SU-DHL-6 (cell line): Measurements from ENCODE around the gene SLC25A1.
"Not testable (repeated sequence)": the region's sequence is repeated elsewhere in the genome, so short reads cannot be mapped to it uniquely, and the experiment has no call there.

Experiments
- H2AFZ ChIP-seq: fragments of 200-600 bp; sonication (generic); 2 replicates; pipeline ENCODE4 v1.6.1; 2014; ENCODE audit warnings: low read depth, mild to moderate bottlenecking, moderate library complexity, mixed read lengths, antibody characterized with exemption, low read length; ENCODE audit not compliant: severe bottlenecking
- H3F3A ChIP-seq: fragments of 200-600 bp; shearing (Covaris generic); 2 replicates; pipeline ENCODE4 v1.6.0; 2016; ENCODE audit warnings: antibody characterized with exemption, mild to moderate bottlenecking; ENCODE audit not compliant: insufficient read depth
- H3K27ac ChIP-seq: fragments of 200-600 bp; sonication (generic); 2 replicates; pipeline ENCODE4 v1.5.1; 2016; ENCODE audit warnings: low read depth, mild to moderate bottlenecking, low read length, moderate library complexity, mixed read lengths
- H3K27me3 ChIP-seq: fragments of 200-600 bp; sonication (generic), shearing (Covaris generic); 2 replicates; pipeline ENCODE4 v1.6.0; 2014; ENCODE audit warnings: mild to moderate bottlenecking, low read length
- H3K36me3 ChIP-seq: fragments of 200-600 bp; sonication (generic); 2 replicates; pipeline ENCODE4 v1.6.1; 2014; ENCODE audit warnings: mild to moderate bottlenecking, low read length, mixed read lengths
- H3K4me2 ChIP-seq: fragments of 300-600, 200-600 bp; shearing (Covaris generic), sonication (generic); 2 replicates; pipeline ENCODE4 v1.6.0; 2014; ENCODE audit warnings: low read length, low read depth, mild to moderate bottlenecking; ENCODE audit not compliant: poor library complexity, severe bottlenecking
- H3K4me3 ChIP-seq: fragments of 200-600 bp; sonication (generic); 2 replicates; pipeline ENCODE4 v1.5.1; 2014; ENCODE audit warnings: antibody characterized with exemption, low read length, mild to moderate bottlenecking, mixed read lengths; ENCODE audit not compliant: insufficient read depth, poor library complexity, severe bottlenecking
- H3K79me2 ChIP-seq: fragments of 200-600 bp; sonication (generic); 2 replicates; pipeline ENCODE4 v1.6.1; 2014; ENCODE audit warnings: mild to moderate bottlenecking, low read length, moderate library complexity; ENCODE audit not compliant: insufficient read depth
- H3K9ac ChIP-seq: fragments of 200-600 bp; sonication (generic); 2 replicates; pipeline ENCODE4 v1.7.0; 2014; ENCODE audit warnings: mild to moderate bottlenecking, low read length
- H3K9me2 ChIP-seq: fragments of 200-600 bp; sonication (generic); replicated peaks from 2 replicates; pipeline ENCODE4 v1.6.1; 2014; ENCODE audit warnings: low read length; ENCODE audit not compliant: insufficient read depth
- H3K9me3 ChIP-seq: fragments of 200-600 bp; sonication (generic); 2 replicates; pipeline ENCODE4 v1.6.1; 2014; ENCODE audit warnings: low read length, mixed read lengths; ENCODE audit not compliant: insufficient read depth
- H4K20me1 ChIP-seq: fragments of 200-600 bp; sonication (generic); 2 replicates; pipeline ENCODE4 v1.6.1; 2014; ENCODE audit warnings: low read depth, mild to moderate bottlenecking, antibody characterized with exemption, low read length, moderate library complexity, mixed read lengths
- EZH2phosphoT487 ChIP-seq: fragments of 200-600 bp; sonication (generic), shearing (Covaris generic); conservative IDR thresholded peaks from 2 replicates; pipeline ENCODE4 v1.6.1; 2018; ENCODE audit warnings: mild to moderate bottlenecking, antibody characterized with exemption, low read length, moderate library complexity, mixed read lengths
- TF ChIP-seq, protein P1 (sequence below): fragments of 200-600 bp; sonication (generic); IDR thresholded peaks from one replicate; pipeline ENCODE4 v1.5.1; 2017; ENCODE audit warnings: antibody characterized with exemption, mild to moderate bottlenecking, low read length, moderate library complexity; ENCODE audit not compliant: insufficient read depth, poor library complexity, severe bottlenecking

Gene SLC25A1

DNA sequence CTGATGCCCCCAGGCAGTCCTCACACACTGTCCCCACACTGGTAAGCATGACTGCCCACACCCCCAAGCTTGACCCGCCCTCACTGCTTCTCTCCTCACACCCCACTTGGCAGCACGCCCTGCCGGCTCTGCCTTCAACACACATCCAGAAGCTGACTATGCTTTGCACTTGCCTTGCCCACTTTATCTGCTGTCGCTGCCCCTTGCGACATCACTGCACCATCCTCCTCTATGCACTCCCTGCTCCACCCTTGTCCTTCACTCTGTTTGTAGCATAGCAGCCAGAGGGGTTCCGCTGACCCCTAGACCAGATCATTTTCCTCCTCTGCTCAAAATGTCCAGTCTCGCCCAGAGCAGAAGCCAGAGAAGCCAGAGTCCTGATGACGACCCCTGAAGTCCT, 25.3 kb upstream of the SLC25A1 start:
- Histone ChIP-seq H3K36me3 (no peaks in the 10 kb centered on the region), H3K27ac (no peak overlapping the region), H3K79me2 (no peaks in the 10 kb centered on the region), H3K9ac (no peak overlapping the region), H3K4me2 (no peak overlapping the region), H4K20me1 (no peaks in the 10 kb centered on the region), H3K9me2 (no peaks in the 10 kb centered on the region), H3K27me3 (no peaks in the 10 kb centered on the region), H3K4me3 (no peak overlapping the region), H2AFZ (no peak overlapping the region), H3F3A (no peaks in the 10 kb centered on the region), H3K9me3 (no peaks in the 10 kb centered on the region)
- no peak for TF ChIP-seq EZH2phosphoT487
- TF ChIP-seq, protein P1, sequence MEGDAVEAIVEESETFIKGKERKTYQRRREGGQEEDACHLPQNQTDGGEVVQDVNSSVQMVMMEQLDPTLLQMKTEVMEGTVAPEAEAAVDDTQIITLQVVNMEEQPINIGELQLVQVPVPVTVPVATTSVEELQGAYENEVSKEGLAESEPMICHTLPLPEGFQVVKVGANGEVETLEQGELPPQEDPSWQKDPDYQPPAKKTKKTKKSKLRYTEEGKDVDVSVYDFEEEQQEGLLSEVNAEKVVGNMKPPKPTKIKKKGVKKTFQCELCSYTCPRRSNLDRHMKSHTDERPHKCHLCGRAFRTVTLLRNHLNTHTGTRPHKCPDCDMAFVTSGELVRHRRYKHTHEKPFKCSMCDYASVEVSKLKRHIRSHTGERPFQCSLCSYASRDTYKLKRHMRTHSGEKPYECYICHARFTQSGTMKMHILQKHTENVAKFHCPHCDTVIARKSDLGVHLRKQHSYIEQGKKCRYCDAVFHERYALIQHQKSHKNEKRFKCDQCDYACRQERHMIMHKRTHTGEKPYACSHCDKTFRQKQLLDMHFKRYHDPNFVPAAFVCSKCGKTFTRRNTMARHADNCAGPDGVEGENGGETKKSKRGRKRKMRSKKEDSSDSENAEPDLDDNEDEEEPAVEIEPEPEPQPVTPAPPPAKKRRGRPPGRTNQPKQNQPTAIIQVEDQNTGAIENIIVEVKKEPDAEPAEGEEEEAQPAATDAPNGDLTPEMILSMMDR = no peak

DNA sequence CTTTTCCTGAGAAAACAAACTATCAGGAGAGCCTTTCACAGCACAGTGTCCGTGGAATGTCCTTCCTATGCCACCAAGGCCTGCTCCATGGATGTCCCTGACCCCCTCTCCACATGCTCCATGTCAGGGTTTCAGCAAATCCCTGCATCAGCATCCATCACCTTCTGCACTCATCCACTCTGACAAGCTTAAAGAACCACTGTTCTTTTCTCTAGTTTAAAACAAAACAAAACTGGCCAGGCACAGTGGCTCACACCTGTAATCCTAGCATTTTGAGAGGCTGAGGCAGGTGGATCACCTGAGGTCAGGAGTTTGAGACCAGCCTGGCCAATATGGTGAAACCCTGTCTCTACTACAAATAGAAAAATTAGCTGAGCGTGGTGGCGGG, 24.3 kb upstream of the SLC25A1 start:
- H3K36me3 ChIP-seq, H3K9me2 ChIP-seq, H3K27ac ChIP-seq, H2AFZ ChIP-seq, H3K9me3 ChIP-seq, H3K79me2 ChIP-seq, H3K4me2 ChIP-seq, H3K9ac ChIP-seq, H3K27me3 ChIP-seq, H3K4me3 ChIP-seq, H3F3A ChIP-seq, H4K20me1 ChIP-seq: not testable (repeated sequence)

DNA sequence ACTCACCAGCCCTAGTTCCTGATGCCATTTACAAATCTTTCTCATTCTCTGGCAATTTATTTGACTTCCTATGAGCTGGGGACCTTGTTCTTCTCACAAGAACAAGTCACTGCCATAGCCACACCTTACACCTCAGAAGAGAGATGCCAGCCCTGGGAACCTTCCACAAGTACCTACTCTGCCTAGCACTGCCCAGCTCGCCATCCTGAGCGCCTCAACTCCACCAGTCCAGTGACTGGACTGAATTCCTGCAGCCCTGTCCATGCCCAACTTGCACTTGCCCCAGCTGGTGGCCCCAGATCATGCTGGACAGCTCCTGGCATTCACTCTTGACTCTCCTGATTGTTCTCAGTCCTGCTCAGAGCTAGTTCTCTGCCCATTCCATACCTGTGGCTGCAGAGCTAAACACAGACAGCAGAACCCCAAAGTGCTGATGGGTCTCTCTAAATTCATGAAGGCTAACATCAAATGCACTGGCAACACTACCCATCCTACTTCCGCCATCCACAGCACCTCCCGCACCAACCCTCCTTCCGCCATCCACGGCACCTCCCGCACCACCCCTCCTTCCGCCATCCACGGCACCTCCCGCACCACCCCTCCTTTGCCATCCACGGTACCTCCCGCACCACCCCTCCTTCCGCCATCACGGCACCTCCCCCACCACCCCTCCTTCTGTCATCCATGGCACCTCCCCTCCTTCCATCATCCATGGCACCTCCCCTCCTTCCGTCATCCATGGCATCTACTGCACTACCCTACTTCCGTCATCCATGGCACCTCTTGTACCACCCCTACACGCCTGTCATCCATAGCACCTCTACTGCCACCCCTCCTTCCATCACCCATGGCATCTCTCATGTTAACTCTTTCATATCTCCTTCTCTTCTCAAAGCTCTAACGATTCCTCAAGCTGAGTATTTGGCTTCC, 23.6 kb upstream of the SLC25A1 start:
- Histone ChIP-seq H2AFZ (no peak overlapping the region), H3K9ac (no peak overlapping the region), H3K36me3 (no peaks in the 10 kb centered on the region), H4K20me1 (no peaks in the 10 kb centered on the region), H3K27ac (no peak overlapping the region), H3K9me3 (no peaks in the 10 kb centered on the region), H3K9me2 (no peaks in the 10 kb centered on the region), H3K4me3 (no peak overlapping the region), H3F3A (no peaks in the 10 kb centered on the region), H3K27me3 (no peaks in the 10 kb centered on the region), H3K79me2 (no peaks in the 10 kb centered on the region), H3K4me2 (no peak overlapping the region)
- TF ChIP-seq EZH2phosphoT487 = no peak
- TF ChIP-seq, protein P1 = no peak

DNA sequence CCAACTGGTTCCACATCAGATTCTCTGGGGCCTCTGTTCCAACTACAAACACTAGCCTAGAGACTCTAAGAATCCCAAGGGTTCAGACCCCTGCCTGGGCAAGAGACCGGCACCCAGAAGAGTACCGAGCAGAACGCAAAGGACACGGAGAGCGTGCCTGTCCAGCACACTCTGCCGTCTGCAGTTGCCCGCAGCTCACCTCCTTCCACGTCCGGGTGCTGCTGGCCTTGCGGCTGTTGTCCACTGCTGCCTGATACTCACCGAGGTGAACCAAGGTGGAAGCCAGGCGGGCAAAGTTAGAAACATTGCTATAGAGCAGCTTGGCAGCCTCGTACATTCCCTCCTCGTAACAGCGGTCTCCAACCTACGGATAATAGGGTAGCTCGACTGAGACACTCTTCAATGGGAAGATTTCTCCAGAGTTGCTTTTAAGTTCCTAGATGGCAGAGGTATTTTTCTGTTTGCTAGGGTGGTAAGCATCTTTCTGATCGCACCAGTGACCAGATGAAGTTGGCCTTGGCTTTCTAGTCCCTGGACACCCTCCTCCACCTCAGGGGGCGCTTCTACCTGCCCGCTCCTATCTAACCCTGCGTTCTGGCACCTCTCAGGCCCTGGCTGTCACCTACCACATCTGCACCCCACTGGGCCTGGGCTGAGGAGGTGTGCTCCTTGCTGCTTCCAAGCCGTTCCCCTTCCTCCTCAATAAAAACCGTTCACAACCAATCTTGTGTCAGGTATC, 22.8 kb upstream of the SLC25A1 start:
- no peaks in the 10 kb centered on the region for H3K36me3 ChIP-seq
- H3F3A ChIP-seq = no peaks in the 10 kb centered on the region
- H3K27ac ChIP-seq = no peak overlapping the region
- no peak for TF ChIP-seq EZH2phosphoT487
- TF ChIP-seq, protein P1 = no peak
- H3K27me3 ChIP-seq = no peaks in the 10 kb centered on the region
- no peaks in the 10 kb centered on the region for H3K79me2 ChIP-seq
- no peaks in the 10 kb centered on the region for H3K9me3 ChIP-seq
- H2AFZ ChIP-seq = no peak overlapping the region
- H3K9me2 ChIP-seq = no peaks in the 10 kb centered on the region
- H3K4me2 ChIP-seq = no peak overlapping the region
- no peak overlapping the region for H3K9ac ChIP-seq
- H4K20me1 ChIP-seq = no peaks in the 10 kb centered on the region
- no peak overlapping the region for H3K4me3 ChIP-seq
